ENCODE measurements around the gene OTOP3. TPM values are rescaled to one million over a fixed set of nuclear protein-coding genes. Genes with fewer than 3 reads are reported as not detected.

OTOP3 gene
- total RNA-seq (2014; rRNA removed) (not detected in 2 replicates), Bru-seq, nascent RNA (percentile 11 among the genes with signal in this experiment), BruChase-seq, experiment 1, labeled RNA remaining after a 6-hour chase (percentile 5 among the genes with signal in this experiment), BruChase-seq, experiment 2, labeled RNA remaining after a 2-hour chase (percentile 5 among the genes with signal in this experiment)
- long read RNA-seq = 0 reads

GRCh38 chr17:74935585-74936469 is at the start of gene OTOP3:
Gene OTOP3 (plus strand): TSS chr17:74935898. CDS start chr17:74935922, 24 bp downstream.
- no peak for DNase-seq
- Histone ChIP-seq H3K4me1 (ENCODE audit: insufficient read depth, low read length) (no peaks in the 10 kb centered on the region), H3K27ac (ENCODE audit: low read length) (no peak within 1 kb of the TSS), H2AFZ (ENCODE audit: low read length) (no peak within 1 kb of the TSS), H3K79me2 (ENCODE audit: low read length) (no peaks in the 10 kb centered on the region), H3K9ac (ENCODE audit: low read length) (no peak within 1 kb of the TSS), H3K27me3 (ENCODE audit: low read length) (peaks cover 34% of the 10 kb centered on the region), H3K9me2 (replicated peaks; ENCODE audit: low read length) (no peaks in the 10 kb centered on the region), H4K20me1 (ENCODE audit: low read length) (no peaks in the 10 kb centered on the region), H3F3A (ENCODE audit: low read length, unreplicated experiment) (no peaks in the 10 kb centered on the region), H3K9me3 (ENCODE audit: low read length) (no peaks in the 10 kb centered on the region), H3K4me2 (ENCODE audit: low read length) (peak within 1 kb of the TSS; percentile 21; the same call in 1 of the 2 replicates), H3K4me3 (ENCODE audit: low read length) (no peak within 1 kb of the TSS), H3K36me3 (ENCODE audit: low read depth, low read length) (no peaks in the 10 kb centered on the region)
- BruUV-seq (replicated peaks) = no TSS peak
- intact Hi-C loops (cut with micrococcal nuclease) = no loop called here
- ChIA-PET CTCF (no interaction called here), POLR2A (ENCODE audit: unreplicated experiment) (no interaction called here)
- TF ChIP-seq EZH2phosphoT487 (IDR thresholded peaks at IDR 0.05; ENCODE audit: borderline replicate concordance, low read length) (peak; percentile 54), CTCF (conservative IDR thresholded peaks at IDR 0.05; ENCODE audit: low read depth, low read length) (no peak), EZH2 (IDR thresholded peaks at IDR 0.05; ENCODE audit: low read length, unreplicated experiment) (peak; percentile 92)
- peak; percentile 52 for ATAC-seq

- Histone ChIP-seq H2AFZ (ENCODE audit: low read length) (no peak overlapping the region), H3K4me3 (ENCODE audit: low read length) (no peak overlapping the region), H3K9me2 (replicated peaks; ENCODE audit: low read length) (no peaks in the 10 kb centered on the region), H3K9me3 (ENCODE audit: low read length) (no peaks in the 10 kb centered on the region), H3F3A (ENCODE audit: low read length, unreplicated experiment) (no peaks in the 10 kb centered on the region), H3K27ac (ENCODE audit: low read length) (no peak overlapping the region), H3K4me2 (ENCODE audit: low read length) (no peak overlapping the region), H3K79me2 (ENCODE audit: low read length) (no peaks in the 10 kb centered on the region), H3K9ac (ENCODE audit: low read length) (no peak overlapping the region), H3K36me3 (ENCODE audit: low read depth, low read length) (no peaks in the 10 kb centered on the region), H3K4me1 (ENCODE audit: insufficient read depth, low read length) (no peaks in the 10 kb centered on the region), H4K20me1 (ENCODE audit: low read length) (no peaks in the 10 kb centered on the region), H3K27me3 (ENCODE audit: low read length) (peaks cover 29% of the 10 kb centered on the region)
- intact Hi-C loops (cut with micrococcal nuclease) = no loop called here
- POLR2A ChIA-PET (ENCODE audit: unreplicated experiment) = no interaction called here
- BruUV-seq (replicated peaks) = no TSS peak
- CTCF ChIA-PET = no interaction called here
- no peak for ATAC-seq
- no peak for DNase-seq
- TF ChIP-seq CTCF (conservative IDR thresholded peaks at IDR 0.05; ENCODE audit: low read depth, low read length) (no peak), EZH2phosphoT487 (IDR thresholded peaks at IDR 0.05; ENCODE audit: borderline replicate concordance, low read length) (no peak), EZH2 (IDR thresholded peaks at IDR 0.05; ENCODE audit: low read length, unreplicated experiment) (no peak)
These were observed 47.2 kb upstream of the OTOP3 start for GRCh38 chr17:74888469-74888868.

- BruUV-seq (replicated peaks) = no TSS peak
- H3K4me2 ChIP-seq (ENCODE audit: low read length) = no peak overlapping the region
- no peaks in the 10 kb centered on the region for H3K36me3 ChIP-seq (ENCODE audit: low read depth, low read length)
- no peaks in the 10 kb centered on the region for H3K4me1 ChIP-seq (ENCODE audit: insufficient read depth, low read length)
- H4K20me1 ChIP-seq (ENCODE audit: low read length) = no peaks in the 10 kb centered on the region
- H3F3A ChIP-seq (ENCODE audit: low read length, unreplicated experiment) = no peaks in the 10 kb centered on the region
- H3K4me3 ChIP-seq (ENCODE audit: low read length) = no peak overlapping the region
- intact Hi-C loops (cut with micrococcal nuclease) = no loop called here
- H3K79me2 ChIP-seq (ENCODE audit: low read length) = no peaks in the 10 kb centered on the region
- no peaks in the 10 kb centered on the region for H3K9me2 ChIP-seq (replicated peaks; ENCODE audit: low read length)
- DNase-seq = no peak
- H3K27ac ChIP-seq (ENCODE audit: low read length) = no peak overlapping the region
- ATAC-seq = no peak
- POLR2A ChIA-PET (ENCODE audit: unreplicated experiment) = interaction anchor here (0.5 kb wide), 1 partner anchor 58 kb away, joined by 7 read pairs; no protein-coding TSS in a partner anchor
- H3K9ac ChIP-seq (ENCODE audit: low read length) = no peak overlapping the region
- no peak overlapping the region for H2AFZ ChIP-seq (ENCODE audit: low read length)
- peaks cover 48% of the 10 kb centered on the region for H3K27me3 ChIP-seq (ENCODE audit: low read length)
- CTCF ChIA-PET = no interaction called here
- no peaks in the 10 kb centered on the region for H3K9me3 ChIP-seq (ENCODE audit: low read length)
- TF ChIP-seq CTCF (conservative IDR thresholded peaks at IDR 0.05; ENCODE audit: low read depth, low read length) = no peak
- no peak for TF ChIP-seq EZH2 (IDR thresholded peaks at IDR 0.05; ENCODE audit: low read length, unreplicated experiment)
- no peak for TF ChIP-seq EZH2phosphoT487 (IDR thresholded peaks at IDR 0.05; ENCODE audit: borderline replicate concordance, low read length)
These were observed 45.1 kb upstream of the OTOP3 start for GRCh38 chr17:74890554-74890953.

All from PC-3 (cell line).